CD4-positive, alpha-beta T cell treated with Interleukin-17A for 4 hours (primary cell): ENCODE measurements around the gene CYSRT1.

Source experiments
- DNase-seq: peaks from one replicate; pipeline ENCODE4 v3.0.0-alpha.2; 2020; ENCODE audit warnings: mixed read lengths

Gene CYSRT1

DNA sequence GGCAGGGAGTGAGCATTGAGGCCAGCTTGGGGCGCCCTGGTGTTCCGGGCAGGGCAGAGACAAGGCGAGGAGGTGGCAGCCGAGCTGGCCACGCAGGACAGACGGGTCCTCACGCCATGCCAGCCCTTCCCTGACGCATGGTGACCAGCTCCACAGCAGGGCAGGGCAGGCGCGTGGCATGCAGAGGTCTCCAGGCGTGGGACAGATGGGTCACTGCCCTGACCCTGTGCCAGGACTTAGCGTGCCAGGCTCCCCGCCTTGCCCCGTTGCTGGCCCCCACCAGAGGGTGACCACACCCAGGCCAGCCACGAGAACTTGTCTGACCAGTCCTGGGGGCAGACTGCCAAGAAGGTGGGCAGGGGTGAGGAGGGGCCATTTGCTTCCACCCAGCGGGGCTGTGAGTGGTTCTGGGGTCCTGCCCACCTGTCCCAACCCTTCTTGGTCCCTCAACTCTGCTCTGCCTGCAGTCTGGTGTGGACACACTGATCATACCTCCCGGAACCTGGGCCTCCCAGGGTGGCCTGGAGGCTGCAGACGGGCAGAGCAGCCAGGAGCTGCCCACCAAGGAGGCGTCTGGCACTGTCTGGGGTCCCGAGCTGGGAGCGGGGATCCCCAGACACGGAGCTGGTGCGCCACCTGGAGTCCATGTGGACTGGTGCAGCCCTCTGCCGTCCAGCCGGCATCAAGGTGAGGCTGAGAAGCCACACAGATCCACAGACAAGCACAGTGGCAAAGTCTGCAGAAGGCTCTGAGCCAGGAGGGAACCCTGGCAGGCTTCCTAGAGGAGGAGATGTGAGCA, 2.3 kb downstream of the CYSRT1 start, which contains the start of gene RNF224:
Gene RNF224 (plus strand): TSS at position 449 of the 799 bp plus-strand sequence. CDS start 834 bp downstream, outside the sequence.
- DNase-seq = peak; percentile 87

DNA sequence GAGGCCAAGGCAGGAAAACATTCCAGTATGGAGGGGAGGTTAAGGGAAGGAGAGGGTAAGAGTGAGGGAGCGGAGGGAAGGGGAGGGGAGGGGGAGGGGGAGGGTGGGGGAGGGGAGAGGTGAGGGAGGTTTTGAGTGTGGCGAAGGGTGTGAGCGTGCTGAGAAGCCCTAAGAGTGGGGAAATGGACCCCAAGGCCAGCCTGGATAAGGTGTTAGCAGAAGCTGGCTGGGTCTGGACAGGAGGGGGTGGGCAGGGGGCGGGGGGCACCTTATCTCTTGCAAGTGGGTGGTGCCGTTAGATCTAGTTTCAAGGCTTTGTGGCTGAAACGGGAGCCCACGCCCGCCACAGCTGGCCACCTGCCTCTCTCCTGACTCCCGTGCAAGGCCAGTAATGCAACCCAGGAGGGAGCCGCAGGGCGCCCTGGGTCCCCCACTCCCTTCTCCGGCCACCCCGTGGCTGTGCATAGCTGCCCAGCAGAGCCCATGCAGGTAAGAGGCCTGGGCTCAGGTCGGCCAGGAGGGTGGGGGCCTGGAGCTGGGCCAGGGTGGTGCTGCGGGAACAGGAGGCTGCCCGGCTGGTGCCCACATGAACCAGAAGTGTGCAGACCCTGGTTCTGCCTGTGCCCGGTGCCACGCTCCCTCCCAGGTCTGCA, 3.0 kb downstream of the CYSRT1 start:
- no peak for DNase-seq

DNA sequence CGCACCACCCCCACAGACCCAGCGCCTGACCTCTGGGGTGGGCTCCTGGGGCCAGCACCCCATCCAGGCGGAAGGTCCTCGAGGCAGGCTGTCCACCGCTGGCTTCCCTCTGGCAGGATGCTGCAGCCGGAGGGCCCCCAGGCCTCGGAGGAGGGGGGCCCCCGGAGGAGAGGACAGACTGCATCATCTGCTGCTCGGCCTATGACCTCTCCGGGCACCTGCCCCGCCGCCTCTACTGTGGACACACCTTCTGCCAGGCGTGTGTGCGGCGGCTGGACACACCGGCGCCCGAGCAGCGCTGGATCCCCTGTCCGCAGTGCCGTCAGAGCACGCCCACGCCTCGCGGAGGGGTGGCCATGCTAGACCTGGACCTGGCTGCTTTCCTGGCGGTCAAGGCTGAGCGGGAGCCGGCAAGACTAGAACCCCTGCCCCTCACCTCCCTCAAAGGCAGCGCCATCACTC, 3.6 kb downstream of the CYSRT1 start:
- DNase-seq = no peak

DNA sequence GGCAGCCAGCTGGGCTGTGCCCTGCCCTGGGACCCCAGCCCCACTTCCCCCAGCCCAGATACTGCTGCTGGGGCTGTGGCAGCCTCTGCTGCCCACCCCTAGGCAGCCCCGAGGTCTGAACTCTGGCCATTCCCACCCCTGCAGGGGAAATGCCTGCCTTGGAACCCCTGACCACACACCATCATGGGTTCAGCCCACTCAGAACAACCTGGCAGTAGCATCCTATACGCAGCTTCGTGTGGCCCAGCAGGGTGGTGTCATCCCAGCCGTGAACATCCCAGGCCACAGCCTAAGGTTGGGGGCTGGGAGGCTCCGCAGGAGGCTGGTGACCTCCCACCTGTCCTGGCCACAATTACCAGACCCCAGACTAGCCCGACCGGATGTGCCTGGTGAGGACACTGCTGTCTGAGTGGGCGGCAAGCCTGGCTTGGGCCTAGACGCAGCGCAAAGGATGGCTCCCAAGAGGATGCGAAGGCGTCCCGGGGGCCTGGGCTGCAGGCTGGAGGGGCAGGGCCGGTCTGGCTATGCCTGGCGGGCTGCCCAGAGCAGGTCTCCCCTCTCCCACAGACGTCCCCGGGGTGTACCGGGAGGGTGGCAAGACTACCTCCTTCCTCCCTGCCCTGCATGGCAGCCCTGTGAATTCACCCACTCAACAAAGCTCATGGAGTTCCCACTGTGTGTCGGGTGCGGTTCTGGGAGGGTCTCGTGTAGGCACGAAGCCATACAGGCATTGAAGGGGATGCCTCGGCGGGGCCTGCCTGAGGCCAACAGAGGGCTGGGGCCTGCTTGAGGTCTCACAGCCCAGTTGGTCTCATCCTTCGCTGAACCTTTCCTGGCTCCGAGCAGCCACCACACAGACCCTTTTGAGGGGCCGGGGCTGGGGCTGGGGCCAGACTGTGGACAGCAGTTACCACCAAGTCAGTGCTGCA, 4.3 kb downstream of the CYSRT1 start:
- no peak for DNase-seq

DNA sequence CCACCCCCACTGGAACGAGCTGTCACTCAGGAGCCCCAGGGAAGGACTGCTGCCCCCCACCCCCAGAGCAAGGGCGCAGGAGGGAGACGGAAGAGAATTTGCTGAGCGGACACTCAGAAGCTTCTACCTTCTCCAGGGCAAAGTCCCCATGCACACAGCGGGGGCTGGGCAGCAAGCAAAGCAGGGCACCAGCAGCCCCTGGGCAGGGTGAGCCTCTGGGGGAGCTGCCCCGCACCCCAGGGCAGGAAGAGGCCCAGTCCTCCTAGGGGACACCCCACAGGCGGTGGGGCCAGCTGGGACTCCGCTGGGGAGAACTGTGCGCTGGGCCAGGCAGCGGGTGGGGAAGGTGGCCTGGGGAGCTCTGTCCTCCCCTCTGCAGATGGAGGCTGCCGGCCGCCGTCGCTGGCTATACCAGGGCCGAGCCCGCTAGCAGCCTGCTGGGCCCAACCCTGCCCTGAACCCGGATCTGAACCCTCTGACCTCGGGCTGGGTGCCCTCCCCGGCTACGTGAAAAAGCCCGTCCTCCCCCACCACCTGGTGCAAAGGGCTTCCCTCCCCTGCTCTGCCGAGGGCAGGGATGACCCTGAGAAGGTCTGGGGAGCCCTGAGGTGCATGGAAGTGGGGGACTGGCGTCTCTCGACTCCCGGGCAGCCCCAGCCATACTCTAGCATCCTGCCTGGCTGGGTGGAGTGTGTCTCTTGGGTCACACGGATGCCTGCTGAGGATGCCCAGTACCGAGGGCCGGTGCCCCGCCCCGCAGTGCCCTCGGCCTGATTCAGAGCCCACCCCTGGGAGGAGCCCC, 5.1 kb downstream of the CYSRT1 start:
- no peak for DNase-seq

DNA sequence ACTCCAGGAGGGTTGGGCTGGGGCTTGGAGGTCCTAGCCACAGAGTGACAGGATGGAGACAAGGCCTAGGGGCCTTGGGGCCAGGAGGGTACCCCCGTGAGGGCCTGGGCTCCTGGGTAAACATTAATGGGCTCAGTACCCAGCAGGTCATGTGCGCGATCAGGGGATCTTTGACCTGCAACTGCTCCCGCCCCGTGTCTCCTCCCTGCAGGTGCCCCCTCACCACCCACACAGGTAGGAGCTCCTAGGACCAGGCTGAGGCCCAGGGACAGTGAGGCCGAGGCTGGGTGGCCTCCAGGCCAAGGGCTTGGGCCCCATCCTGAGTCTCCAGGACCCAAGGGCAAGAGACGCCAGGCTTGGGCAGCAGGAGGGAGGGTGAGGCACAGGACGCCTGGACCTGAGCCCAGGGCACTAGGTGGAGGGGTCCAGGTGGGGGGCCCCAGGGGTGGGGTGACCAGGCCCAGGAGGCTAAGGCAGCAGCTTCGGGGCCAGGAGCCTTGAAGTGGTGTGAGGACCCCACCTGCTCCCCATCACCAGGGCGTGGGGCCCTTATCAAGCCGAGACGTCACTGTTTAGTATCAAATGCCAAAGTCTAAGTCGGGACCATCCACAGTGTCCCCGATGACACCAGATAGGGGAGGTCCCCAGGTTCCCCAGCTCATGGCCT, 5.9 kb downstream of the CYSRT1 start, which contains the start of gene SLC34A3:
Gene SLC34A3 (plus strand): TSS at position 197 of the 667 bp plus-strand sequence. CDS start 802 bp downstream, outside the sequence.
- no peak for DNase-seq

DNA sequence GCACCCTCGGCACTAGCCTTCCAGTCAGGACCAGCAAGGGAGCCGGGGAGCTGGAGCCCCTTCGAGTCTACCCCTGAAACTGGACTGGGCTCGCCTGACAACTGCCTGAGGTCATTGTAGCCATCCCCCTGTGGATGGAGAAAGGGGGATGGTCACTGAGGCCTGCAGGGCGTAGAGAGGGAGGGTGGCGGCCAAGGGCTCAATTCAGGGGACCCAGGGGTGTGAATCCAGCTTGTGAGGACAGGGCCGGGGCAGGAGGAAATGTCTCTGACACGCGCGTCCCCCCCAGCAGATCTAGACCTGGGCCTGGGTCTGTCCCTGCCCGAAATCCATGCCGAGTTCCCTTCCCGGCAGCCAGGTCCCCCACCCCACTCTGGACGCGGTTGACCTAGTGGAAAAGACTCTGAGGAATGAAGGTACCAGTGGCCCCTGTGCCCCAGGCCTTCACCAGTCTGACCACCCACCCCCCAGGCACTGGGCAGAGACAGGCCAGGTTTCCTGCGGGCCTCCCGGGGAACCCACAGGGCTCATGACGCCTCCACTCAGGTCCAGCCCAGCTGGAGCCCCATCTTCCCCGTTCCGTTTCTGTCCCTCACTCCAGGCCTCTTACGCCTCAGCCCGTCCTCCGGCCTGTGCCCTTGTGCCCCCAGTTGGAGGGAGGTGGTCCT, 6.5 kb downstream of the CYSRT1 start:
- no peak for DNase-seq

DNA sequence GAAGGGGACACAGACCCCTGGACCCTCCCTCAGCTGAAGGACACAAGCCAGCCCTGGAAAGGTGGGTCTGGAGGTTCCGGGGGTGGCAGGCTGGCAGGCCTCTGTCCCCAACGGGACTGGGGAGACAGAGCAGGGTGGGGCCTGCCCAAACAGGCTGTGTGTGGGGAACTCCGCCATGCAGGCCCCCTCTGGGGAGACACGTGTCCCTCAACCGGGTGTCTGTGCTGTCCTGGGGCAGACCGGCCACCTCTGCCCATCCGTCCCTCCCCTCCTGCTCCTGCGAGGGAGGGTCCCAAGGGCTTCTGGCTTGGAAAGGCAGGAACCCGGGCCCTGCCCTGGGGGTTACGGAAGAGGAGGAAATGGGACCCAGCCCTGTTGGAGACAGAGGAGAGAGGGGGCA, 7.1 kb downstream of the CYSRT1 start:
- no peak for DNase-seq

DNA sequence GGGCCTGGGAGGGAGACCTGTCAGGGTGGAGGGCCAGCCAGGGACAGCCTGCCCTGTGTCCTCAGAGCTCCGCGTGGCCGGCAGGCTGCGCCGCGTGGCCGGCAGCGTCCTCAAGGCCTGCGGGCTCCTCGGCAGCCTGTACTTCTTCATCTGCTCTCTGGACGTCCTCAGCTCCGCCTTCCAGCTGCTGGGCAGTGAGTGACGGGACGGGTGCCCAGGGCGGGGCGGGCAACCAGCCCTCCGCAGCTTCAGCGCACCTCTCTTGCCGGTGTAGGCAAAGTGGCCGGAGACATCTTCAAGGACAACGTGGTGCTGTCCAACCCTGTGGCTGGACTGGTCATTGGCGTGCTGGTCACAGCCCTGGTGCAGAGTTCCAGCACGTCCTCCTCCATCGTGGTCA, 7.5 kb downstream of the CYSRT1 start:
- no peak for DNase-seq

DNA sequence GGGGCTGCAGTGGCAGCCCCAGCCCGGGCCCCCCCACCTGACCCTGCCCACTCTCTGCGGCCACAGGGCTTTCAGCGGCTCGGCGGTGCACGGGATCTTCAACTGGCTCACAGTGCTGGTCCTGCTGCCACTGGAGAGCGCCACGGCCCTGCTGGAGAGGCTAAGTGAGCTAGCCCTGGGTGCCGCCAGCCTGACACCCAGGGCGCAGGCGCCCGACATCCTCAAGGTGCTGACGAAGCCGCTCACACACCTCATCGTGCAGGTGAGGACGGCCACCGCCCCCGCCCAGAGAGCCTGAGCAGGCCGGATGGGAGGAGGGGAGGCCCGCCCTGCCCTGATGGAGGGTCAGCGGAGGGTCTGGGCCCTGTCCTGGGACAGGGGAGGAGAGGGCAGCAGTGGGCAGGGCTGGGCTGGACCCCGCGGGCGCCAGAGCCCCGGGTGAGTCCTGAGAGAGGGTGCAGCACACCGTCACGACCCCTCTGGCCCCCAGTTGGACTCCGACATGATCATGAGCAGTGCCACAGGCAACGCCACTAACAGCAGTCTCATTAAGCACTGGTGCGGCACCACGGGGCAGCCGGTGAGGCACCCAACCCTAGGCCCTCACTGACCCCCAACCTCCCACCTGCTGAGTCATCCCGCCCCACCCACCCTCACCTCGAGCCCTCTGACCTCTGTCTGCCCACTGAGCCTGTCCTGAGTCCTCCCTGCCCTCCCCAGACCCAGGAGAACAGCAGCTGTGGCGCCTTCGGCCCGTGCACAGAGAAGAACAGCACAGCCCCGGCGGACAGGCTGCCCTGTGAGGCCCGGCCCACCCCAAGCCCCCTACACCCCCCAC, 8.4 kb downstream of the CYSRT1 start:
- no peak for DNase-seq

DNA sequence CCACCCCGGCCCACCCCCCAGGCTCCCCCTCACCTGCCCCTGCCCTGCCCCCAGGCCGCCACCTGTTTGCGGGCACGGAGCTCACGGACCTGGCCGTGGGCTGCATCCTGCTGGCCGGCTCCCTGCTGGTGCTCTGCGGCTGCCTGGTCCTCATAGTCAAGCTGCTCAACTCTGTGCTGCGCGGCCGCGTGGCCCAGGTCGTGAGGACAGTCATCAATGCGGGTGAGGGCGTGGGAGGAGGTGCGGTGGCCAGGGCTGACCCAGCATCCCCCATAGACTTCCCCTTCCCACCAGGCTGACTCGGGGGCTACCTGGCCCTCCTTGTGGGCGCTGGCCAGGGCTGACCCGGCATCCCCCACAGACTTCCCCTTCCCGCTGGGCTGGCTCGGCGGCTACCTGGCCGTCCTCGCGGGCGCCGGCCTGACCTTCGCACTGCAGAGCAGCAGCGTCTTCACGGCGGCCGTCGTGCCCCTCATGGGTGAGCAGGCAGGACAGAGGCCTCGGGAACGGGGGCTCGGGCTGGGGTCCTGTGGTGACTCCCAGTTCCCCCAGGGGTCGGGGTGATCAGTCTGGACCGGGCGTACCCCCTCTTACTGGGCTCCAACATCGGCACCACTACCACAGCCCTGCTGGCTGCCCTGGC, 9.2 kb downstream of the CYSRT1 start:
- no peak for DNase-seq

DNA sequence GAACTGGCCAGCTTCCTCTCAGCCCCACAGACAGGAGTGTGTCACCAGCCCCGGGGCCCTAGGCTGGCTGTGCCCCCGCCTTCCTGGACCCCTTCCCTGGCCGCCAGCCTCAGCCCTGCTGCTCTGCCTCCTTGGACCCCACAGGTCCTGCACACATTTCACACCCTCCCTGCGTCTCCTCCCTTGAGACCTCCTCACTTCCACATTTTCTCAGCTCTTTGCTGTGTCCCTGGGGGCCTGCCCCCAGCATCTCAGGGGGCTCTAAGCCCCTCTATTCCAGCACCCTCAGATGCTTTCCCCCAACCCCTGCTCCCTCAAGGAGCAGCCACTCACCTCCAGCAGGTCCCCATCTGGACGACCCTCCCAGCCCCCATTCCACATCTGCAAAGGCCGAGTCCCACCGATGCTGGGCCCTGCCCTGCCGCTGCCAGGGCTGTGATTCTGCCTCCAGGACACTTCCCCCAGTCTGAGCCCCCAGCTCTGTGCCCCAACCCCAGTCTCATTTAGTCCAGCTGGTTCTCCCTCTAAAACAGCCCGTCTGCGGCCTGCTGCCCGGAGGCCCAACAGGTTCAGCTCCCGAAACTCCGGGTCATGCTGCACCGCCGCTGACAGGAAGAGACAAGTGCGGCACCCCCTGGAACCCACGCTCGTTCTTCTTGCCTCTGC, 9.9 kb downstream of the CYSRT1 start:
- no peak for DNase-seq

DNA sequence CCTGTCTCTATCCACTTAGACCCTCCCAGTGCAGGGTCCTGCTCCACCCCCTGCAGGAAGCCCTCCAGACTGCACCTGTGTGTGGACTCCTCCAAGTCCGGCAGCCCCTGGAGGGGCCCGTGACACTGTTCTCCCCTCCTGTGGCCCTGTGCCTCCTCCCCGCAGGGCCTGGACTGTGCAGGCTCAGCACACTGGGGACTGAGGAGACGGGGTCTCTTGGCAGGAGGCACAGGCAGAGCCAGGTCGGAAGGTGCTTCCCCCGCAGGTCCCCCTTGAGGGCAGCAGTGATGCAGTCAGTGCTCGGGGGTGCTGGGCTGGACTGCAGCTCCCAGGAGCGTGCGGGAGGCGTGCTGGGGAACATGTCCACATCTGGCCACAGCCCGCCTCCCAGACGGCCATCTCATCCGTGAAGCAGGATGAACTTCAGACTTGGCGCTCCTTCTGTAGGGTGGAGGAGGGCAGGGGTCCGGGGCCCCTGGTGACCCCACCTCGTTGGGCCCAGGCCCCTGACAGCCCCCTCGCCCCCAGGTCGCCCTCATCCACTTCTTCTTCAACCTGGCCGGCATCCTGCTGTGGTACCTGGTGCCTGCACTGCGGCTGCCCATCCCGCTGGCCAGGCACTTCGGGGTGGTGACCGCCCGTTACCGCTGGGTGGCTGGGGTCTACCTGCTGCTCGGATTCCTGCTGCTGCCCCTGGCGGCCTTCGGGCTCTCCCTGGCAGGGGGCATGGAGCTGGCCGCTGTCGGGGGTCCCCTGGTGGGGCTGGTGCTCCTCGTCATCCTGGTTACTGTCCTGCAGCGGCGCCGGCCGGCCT, 10.7 kb downstream of the CYSRT1 start:
- DNase-seq = no peak

DNA sequence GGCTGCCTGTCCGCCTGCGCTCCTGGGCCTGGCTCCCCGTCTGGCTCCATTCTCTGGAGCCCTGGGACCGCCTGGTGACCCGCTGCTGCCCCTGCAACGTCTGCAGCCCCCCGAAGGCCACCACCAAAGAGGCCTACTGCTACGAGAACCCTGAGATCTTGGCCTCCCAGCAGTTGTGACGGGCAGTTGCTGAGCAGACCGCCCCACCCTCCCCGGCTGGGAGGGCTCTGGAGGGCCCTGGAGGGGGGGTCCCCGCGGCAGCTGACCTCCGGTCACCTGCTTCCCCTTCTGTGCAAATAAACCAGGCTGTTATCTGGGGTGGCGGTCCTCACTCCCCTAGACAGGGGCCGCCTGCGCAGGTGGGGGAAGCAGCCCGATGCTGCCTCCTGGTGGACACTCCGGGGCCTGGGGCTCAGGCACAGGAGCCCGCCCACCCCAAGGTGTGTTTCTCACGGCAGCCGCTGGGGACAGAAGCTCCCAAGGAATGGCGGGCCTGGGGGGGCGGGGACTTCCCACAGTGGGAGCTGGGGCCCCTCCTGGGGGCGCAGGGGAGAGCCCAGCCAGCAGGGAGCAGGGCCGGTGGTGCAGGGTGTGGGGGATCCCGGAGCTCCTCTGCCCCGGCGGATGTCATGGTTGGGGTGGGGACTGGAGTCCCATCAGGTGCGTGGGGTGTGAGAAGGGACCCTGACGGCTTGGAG, 11.4 kb downstream of the CYSRT1 start:
- DNase-seq = peak; percentile 95

DNA sequence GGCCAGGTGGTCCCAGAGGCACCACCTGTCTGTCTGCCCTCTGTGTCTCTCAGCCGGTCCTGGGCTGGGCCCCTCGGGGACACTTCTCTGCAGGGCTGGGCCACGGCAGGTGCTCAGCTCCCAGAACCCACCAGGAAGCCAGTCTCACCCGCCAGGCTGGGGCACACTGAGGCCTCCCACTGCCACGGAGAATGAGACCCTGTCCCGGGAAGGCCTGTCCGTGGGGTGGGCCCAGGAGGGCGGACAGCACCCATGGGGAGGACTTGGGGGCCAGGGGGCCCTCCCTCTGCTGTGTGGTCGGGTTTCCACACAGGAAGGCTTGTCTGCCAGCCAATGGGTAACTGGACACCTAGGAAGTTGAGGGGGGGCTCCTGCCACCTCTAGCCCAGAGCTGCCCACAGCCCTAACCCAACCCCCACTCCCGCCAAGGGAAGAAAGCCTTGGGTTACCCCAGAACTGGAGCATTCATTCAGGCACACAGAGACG, 12.0 kb downstream of the CYSRT1 start:
- no peak for DNase-seq

DNA sequence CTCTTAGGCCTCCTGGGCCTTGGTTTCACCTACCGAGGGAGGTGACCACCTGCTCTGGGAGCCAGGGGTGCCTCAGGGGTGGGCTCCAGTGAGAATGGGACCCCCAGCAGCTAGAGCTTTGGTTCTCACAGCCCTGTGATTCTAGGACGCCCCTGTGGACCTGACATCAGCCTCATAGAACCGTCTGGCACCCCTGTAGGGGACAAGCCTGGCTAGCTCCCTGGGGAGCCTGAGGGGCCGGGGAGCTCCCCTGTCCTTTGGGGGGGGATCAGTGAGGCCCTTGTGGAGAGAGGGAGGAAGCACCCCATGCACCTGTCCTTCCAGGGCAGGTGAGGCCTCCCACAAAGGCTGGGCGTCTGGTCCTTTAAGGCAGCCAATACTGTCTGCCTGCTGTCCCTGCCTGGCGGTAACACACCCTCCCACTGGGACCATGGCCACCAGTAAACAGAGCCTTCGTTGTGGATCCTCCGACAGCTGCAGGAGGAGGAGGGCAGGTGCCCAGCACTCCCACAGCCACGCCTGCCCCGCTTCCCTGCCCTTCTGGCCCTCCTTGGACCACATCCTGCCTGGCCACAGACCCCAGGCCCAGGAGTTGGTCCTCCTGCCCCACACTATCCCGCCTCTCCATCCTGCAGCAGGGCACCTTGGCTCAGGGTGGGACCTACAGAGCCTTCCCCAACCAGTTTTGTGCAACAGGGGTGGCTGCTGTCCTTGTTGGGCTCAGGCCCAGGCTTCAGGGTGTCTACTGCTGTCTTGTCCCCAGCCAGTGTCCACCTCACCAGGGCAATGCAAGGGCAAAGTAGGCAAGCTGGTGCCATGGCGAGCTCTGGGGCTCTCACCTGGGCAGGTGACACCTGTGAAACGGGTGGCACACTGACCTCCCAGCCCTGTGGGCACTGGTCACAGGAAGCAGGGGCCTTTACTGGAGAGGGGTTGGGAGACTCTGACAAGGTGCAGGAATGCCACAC, 13.1 kb downstream of the CYSRT1 start:
- DNase-seq = no peak
